Neural progenitor cell (in vitro differentiated cells): ENCODE measurements around the gene ZNF462.

Experiments used
- CTCF ChIP-seq: fragments of 200-600 bp; sonication (generic); IDR thresholded peaks from 2 replicates; pipeline ENCODE4 v1.5.1; 2017; ENCODE audit warnings: antibody characterized with exemption, mild to moderate bottlenecking
- EZH2 ChIP-seq: fragments of 200-600 bp; sonication (generic); IDR thresholded peaks from 2 replicates; pipeline ENCODE4 v1.6.1; 2017; ENCODE audit warnings: antibody characterized with exemption, mild to moderate bottlenecking, moderate library complexity
- EZH2phosphoT487 ChIP-seq: fragments of 200-600 bp; sonication (generic); IDR thresholded peaks from 2 replicates; pipeline ENCODE4 v1.6.1; 2017; ENCODE audit warnings: antibody characterized with exemption

GRCh38 chr9:106897236-106897635 is 34.3 kb downstream of the ZNF462 start:
- TF ChIP-seq CTCF (no peak), EZH2phosphoT487 (no peak), EZH2 (no peak)
